GM12873 (cell line): ENCODE measurements around the gene AHNAK2.

Experiments
- TF ChIP-seq, protein P1 (sequence below): IDR thresholded peaks from 2 replicates; pipeline ENCODE4 v1.5.1; 2012; ENCODE audit warnings: low read depth, mild to moderate bottlenecking, moderate library complexity, low read length, control low read depth; ENCODE audit not compliant: insufficient read depth; ENCODE audit errors: missing control alignments

AHNAK2 gene

DNA sequence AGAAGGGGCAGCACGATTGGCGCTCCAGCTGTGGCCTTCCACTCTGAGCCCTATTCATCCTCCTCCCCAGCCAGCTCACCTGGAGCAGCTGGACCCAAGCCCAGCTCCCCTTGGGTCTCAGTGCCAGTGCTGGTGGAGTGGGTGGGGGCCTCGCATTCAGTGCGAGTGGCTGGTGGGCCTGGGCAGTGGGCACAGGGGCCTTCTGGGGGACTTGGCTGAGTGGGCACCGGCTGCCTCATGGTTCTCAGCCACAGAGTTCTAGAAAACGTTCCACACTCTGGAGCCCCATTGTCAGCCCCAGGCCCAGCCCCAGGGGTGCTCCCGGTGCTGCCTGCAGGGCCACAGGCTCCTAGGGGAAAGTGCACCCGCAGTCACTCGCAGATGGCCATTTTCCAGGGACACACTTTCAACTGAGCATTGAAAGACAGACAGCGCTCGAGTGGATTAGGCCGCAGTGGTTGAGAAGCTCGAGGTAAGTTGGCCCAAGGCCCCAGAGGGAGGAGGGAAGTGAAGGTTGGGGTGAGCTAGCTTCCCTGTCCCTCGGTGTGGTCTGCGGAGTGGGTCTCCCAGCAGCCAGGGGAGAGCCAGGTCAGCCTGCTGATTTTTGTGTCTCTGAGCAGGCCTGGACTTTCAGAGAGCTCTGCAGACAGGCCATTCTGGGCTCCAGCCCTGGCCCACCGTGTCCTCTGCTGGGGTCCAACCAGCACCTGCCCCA, 11.2 kb upstream of the AHNAK2 start:
- TF ChIP-seq, protein P1, sequence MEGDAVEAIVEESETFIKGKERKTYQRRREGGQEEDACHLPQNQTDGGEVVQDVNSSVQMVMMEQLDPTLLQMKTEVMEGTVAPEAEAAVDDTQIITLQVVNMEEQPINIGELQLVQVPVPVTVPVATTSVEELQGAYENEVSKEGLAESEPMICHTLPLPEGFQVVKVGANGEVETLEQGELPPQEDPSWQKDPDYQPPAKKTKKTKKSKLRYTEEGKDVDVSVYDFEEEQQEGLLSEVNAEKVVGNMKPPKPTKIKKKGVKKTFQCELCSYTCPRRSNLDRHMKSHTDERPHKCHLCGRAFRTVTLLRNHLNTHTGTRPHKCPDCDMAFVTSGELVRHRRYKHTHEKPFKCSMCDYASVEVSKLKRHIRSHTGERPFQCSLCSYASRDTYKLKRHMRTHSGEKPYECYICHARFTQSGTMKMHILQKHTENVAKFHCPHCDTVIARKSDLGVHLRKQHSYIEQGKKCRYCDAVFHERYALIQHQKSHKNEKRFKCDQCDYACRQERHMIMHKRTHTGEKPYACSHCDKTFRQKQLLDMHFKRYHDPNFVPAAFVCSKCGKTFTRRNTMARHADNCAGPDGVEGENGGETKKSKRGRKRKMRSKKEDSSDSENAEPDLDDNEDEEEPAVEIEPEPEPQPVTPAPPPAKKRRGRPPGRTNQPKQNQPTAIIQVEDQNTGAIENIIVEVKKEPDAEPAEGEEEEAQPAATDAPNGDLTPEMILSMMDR, result no peak

DNA sequence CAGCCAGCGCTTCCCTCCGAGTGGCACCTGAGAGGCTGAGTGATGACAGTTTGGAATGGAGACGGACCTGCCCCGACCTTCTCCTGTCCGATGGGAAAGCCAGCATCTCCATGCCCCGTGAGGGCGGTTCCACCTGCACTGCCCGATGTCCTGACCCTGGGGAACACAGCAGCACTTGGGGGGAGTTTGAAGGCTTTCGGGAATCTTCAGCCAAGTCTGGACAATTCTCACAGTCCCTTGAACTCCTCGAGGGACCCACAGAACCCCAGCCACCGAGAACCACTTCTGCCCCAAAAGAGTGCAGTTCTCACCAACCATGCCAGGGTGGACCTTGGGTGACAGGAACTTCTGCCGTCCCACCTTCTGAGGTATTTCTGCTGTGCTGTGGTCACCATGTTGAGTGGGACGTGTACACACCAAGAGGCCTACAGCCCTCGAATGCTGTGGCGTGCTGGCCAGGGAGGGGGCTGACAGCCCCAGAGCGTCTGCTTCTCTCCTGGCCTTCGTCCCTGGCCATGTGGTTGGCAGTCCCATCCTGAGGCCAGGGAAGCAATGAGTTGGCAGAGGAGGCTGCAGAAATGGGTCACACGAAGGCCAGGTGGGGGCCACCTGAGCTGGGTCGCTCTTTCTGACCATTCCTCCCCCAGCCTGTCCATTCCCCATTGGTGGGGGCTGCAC, 8.5 kb upstream of the AHNAK2 start:
- TF ChIP-seq, protein P1, result no peak

DNA sequence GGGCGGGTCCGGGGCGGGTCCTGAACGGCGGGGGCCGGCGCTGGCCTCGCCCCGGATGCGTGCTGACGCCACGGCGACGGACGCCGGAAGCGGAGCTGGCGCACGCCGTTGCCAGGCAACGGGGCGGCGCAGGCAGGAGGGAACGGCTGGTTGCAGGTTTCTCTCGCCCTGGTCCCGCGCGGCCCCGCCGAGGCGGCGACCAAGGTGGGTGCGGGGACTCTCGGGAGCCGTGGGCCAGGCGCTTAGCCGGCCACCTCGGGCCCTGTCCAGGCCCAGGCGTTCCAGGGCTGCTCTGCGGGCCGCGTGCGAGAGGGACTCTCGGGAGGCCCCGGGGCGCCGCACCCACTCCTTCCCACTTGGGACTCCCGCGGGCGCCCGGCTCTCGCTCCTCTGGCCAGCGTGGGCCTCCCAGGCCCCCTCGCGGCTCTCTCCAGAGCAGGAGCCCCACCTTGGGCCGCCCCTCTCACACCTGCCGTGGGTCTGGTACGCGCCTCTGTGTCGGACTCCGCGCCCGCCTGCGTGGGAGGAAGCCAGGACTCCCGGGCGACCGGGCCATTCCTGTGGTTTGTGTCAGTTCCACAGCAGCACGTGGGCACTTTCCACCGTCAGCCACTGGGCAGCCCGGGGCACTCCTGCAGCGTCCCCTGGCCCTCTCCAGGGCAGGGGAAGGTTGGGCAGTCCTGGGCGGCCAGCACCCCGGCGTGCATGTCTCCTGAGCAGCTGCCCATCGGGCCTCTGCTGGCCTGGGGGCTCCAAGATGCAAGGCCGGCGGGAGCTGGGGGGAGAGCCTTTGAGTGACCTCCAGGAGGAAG, 7.7 kb upstream of the AHNAK2 start, which contains the start of gene CLBA1:
TSS of gene CLBA1 (plus strand) at position 114 of the 812 bp plus-strand sequence. CDS start at position 758, 644 bp downstream.
- TF ChIP-seq, protein P1, result no peak

DNA sequence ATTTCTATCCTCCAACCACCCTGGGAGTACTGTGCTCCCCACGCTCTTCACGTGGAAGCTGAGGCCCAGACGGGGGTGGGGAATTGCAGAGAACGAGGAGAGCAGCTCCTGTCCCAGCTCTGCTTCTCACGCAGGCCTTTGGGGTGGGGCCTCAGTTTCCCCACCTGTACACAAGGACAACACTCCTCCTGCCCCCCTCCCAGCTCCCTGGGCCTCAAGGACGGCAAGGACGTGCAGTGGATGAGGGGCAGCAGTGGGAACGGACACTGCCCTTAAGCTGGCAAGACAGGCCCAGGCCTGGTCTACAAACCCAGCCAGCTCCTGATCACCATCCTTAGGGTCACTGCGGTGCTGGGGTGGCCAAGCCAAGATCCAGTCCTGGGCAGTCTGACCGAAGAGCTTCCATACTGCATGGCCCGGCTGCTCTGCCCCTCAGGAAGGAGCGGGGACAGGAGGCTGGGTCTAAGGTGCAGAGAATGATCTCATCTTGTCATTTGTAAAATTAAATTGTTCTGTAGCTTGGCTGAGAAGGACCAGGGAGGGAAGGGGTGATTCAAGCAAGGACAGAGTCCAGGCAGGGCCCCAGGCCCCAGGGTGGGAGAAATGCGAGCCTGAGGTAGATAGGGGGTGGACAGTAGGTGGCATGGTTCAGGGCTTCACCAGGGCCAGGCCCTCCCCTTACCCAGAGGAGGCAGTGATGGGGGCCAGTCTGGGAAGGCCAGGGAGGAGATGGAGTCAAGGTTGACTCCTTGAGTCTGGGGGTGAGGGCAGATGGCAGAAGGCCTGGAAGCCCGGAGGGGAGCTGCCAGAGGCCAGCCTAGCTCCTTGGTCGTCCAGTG, 6.1 kb upstream of the AHNAK2 start:
- TF ChIP-seq, protein P1, result no peak

DNA sequence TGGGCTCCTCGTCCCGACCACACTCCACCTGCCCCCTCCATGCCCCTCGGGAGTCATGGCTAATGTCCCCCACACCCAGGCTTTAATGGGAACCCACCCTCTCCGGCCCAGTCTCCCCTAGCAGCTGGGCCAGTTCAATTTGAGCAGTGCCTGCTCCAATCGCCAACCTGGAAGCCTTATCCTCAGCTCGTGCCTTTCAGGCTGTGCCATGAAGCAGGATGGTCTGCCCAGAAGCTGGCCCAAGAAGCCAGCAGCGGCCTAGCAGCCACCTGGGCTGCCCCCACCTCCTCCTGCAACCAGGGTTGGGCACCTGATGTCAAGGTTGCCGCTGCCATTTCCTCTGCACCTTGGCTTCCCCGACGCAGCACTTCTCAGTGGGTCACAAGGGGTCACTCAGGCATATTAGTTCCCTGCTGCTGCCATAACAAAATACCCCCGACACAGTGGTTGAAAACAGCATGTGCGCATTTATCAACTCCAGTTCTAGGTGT, 5.1 kb upstream of the AHNAK2 start:
- TF ChIP-seq, protein P1, result no peak

DNA sequence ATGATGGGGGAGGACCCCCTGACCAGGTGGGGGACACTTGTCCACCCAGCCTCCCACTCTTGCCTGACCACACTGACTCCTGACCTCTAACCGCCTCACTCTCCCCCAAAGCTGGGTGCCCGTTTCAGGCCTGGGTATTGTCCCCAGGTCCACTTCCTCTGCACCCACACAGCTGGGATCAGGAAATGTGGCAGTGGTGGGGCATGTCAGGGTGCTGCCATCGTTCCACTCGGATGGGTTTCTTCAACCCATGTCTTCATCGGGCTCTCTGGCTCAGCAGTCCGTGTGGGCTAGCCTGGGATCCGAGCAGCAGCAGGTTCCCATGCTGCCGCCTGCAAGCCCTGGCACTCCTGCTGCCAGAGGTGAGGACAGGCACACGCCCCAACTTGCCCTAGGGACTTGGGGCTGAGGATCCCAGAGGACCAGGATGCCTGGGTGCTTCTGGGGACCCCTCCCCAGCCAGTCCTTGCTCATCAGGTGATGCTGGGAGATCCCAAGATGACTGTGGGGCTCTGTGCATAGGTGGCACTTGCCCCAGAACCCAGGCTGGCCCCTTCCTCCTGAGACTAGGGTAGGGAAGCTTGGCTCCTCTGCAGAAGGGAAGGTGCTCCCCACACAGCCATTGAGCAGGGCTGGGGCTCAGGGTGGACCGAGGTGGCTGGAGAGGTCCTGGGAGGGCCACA, 4.5 kb upstream of the AHNAK2 start:
- TF ChIP-seq, protein P1, result no peak
